Mesenchymal stem cell (in vitro differentiated cells and primary cell): ENCODE measurements around the gene PFN3.

Experiments
- DNase-seq: peaks from one replicate; pipeline ENCODE4 v3.0.0-alpha.2; 2013
- H2AFZ ChIP-seq: one replicate; pipeline ENCODE4 v1.6.1; 2013; ENCODE audit warnings: low read depth, mild to moderate bottlenecking, control low read depth, inconsistent platforms, low read length, moderate library complexity
- H2AK5ac ChIP-seq: 2 replicates; pipeline ENCODE4 v1.6.1; 2013; ENCODE audit warnings: low read length, moderate library complexity, mild to moderate bottlenecking, inconsistent platforms; ENCODE audit not compliant: severe bottlenecking
- H2BK120ac ChIP-seq: one replicate; pipeline ENCODE4 v1.6.1; 2013; ENCODE audit warnings: low read depth, mild to moderate bottlenecking, inconsistent platforms, low read length, moderate library complexity
- H2BK12ac ChIP-seq, 2 experiments: one replicate each; pipeline ENCODE4 v1.6.1; 2013; ENCODE audit warnings: inconsistent platforms in 2 of 2, low read length in 2 of 2, mild to moderate bottlenecking in 2 of 2, moderate library complexity in 2 of 2, control low read depth in 1 of 2
- H2BK15ac ChIP-seq: one replicate; pipeline ENCODE4 v1.6.1; 2013; ENCODE audit warnings: mild to moderate bottlenecking, low read depth, inconsistent platforms; ENCODE audit not compliant: poor library complexity, severe bottlenecking
- H2BK5ac ChIP-seq: 2 replicates; pipeline ENCODE4 v1.6.1; 2013; ENCODE audit warnings: low read depth, mild to moderate bottlenecking, low read length, control low read depth, inconsistent platforms; ENCODE audit not compliant: poor library complexity, severe bottlenecking
- H3K14ac ChIP-seq, 2 experiments: one replicate each; pipeline ENCODE4 v1.6.1; 2013; ENCODE audit warnings: inconsistent platforms in 2 of 2, low read length in 2 of 2, control low read depth in 1 of 2, mild to moderate bottlenecking in 1 of 2, moderate library complexity in 1 of 2
- H3K18ac ChIP-seq, 2 experiments: one replicate each; pipeline ENCODE4 v1.6.1; 2013; ENCODE audit warnings: inconsistent platforms in 2 of 2, low read length in 2 of 2, control low read depth in 1 of 2, low read depth in 1 of 2, mild to moderate bottlenecking in 1 of 2
- H3K23ac ChIP-seq, 2 experiments: one replicate each; pipeline ENCODE4 v1.6.1; 2013; ENCODE audit warnings: inconsistent platforms in 2 of 2, low read length in 2 of 2, mild to moderate bottlenecking in 2 of 2, moderate library complexity in 2 of 2, control low read depth in 1 of 2
- H3K27ac ChIP-seq: 2 replicates; pipeline ENCODE4 v1.5.1; 2013; ENCODE audit warnings: mild to moderate bottlenecking, moderate library complexity, low read length, control low read depth, inconsistent platforms; ENCODE audit not compliant: poor library complexity, severe bottlenecking
- H3K27me3 ChIP-seq, 2 experiments: 2 replicates each; pipeline versions ENCODE4 v1.6.1 to v1.7.0; 2013; ENCODE audit warnings: low read length in 2 of 2, mild to moderate bottlenecking in 2 of 2, moderate library complexity in 2 of 2, control low read depth in 1 of 2, inconsistent platforms in 1 of 2; ENCODE audit not compliant: control insufficient read depth in 1 of 2, insufficient read depth in 1 of 2
- H3K36me3 ChIP-seq, 2 experiments: 2 replicates each; pipeline versions ENCODE4 v1.6.1 to v1.7.0; 2013; ENCODE audit warnings: low read length in 2 of 2, control low read depth in 1 of 2, inconsistent platforms in 1 of 2, low read depth in 1 of 2, mild to moderate bottlenecking in 1 of 2; ENCODE audit not compliant: insufficient read depth in 2 of 2, control insufficient read depth in 1 of 2
- H3K4ac ChIP-seq, 2 experiments: one replicate each; pipeline ENCODE4 v1.6.1; 2013; ENCODE audit warnings: inconsistent platforms in 2 of 2, low read length in 2 of 2, mild to moderate bottlenecking in 2 of 2, moderate library complexity in 2 of 2, control low read depth in 1 of 2, low read depth in 1 of 2
- H3K4me1 ChIP-seq: 2 replicates; pipeline ENCODE4 v1.6.1; 2013; ENCODE audit warnings: low read depth, low read length, control low read depth; ENCODE audit not compliant: control insufficient read depth, insufficient read depth
- H3K4me2 ChIP-seq: 2 replicates; pipeline ENCODE4 v1.6.1; 2013; ENCODE audit warnings: low read length, mild to moderate bottlenecking, inconsistent platforms; ENCODE audit not compliant: poor library complexity, severe bottlenecking
- H3K4me3 ChIP-seq, 2 experiments: 2 replicates each; pipeline versions ENCODE4 v1.5.1 to v1.7.0; 2013; ENCODE audit warnings: low read length in 2 of 2, mild to moderate bottlenecking in 2 of 2, control low read depth in 1 of 2, low read depth in 1 of 2; ENCODE audit not compliant: insufficient read depth in 1 of 2
- H3K79me1 ChIP-seq: replicated peaks from 2 replicates; pipeline ENCODE4 v1.6.1; 2013; ENCODE audit warnings: mild to moderate bottlenecking, control low read depth, low read length, inconsistent platforms; ENCODE audit not compliant: poor library complexity, severe bottlenecking
- H3K9ac ChIP-seq: 2 replicates; pipeline ENCODE4 v1.7.0; 2013; ENCODE audit warnings: mild to moderate bottlenecking, low read length, moderate library complexity
- H3K9me3 ChIP-seq: 2 replicates; pipeline ENCODE4 v1.7.0; 2013; ENCODE audit warnings: mild to moderate bottlenecking, low read length; ENCODE audit not compliant: control insufficient read depth
- H4K8ac ChIP-seq: one replicate; pipeline ENCODE4 v1.6.1; 2013; ENCODE audit warnings: inconsistent platforms, mild to moderate bottlenecking, low read length, moderate library complexity
- H4K91ac ChIP-seq: one replicate; pipeline ENCODE4 v1.6.1; 2013; ENCODE audit warnings: mild to moderate bottlenecking, low read length, inconsistent platforms
- WGBS: methylation state at CpG from one replicate; pipeline ENCODE4 v1.1.7; 2013; ENCODE audit warnings: mixed read lengths; 5-methylcytosine and 5-hydroxymethylcytosine counted together

PFN3 gene

GRCh38 chr5:177350776-177351391, 49.6 kb downstream of the PFN3 start:
- peaks cover 9 to 34% of the 10 kb centered on the region in 2 experiments for H3K36me3 ChIP-seq
- WGBS: 21% methylated on average over 19 of the region's 19 CpGs

More at GRCh38 chr5:177350776-177351391, 49.6 kb downstream of the PFN3 start:
- Histone ChIP-seq H3K14ac (no peak overlapping the region), H3K79me1 (no peaks in the 10 kb centered on the region), H3K9ac (peak overlapping the region; percentile 99), H2BK120ac (no peak overlapping the region), H3K4me1 (peaks cover 19% of the 10 kb centered on the region), H4K8ac (peak overlapping the region; percentile 89), H2BK12ac (no peak overlapping the region), H3K18ac (peak overlapping the region in 1 of 2 experiments; percentile 1), H2BK5ac (no peak overlapping the region), H3K4me2 (peak overlapping the region; percentile 54), H2AK5ac (peak overlapping the region; percentile 23), H3K23ac (no peak overlapping the region), H3K9me3 (peaks cover 7% of the 10 kb centered on the region), H3K4me3 (peak overlapping the region; percentile 71 to 100), H3K4ac (peak overlapping the region; percentile 1 to 34), H3K27me3 (peaks cover 0 to 3% of the 10 kb centered on the region in 2 experiments), H2BK15ac (no peak overlapping the region), H2AFZ (no peak overlapping the region), H3K27ac (peak overlapping the region; percentile 99), H4K91ac (peak overlapping the region; percentile 48)
- no peak for DNase-seq
